OCI-LY1 (cell line): ENCODE measurements around the gene MRRF.

Source experiments
- H2AFZ ChIP-seq: fragments of 200-600 bp; sonication (generic), shearing (Covaris generic); 2 replicates; pipeline ENCODE4 v1.6.0; 2014; ENCODE audit warnings: antibody characterized with exemption, mild to moderate bottlenecking, low read length
- H3F3A ChIP-seq: fragments of 200-600 bp; sonication (generic), shearing (Covaris generic); 2 replicates; pipeline ENCODE4 v1.6.0; 2014; ENCODE audit warnings: mild to moderate bottlenecking, antibody characterized with exemption, low read length, moderate library complexity; ENCODE audit not compliant: insufficient read depth
- H3K27ac ChIP-seq: fragments of 200-600 bp; sonication (generic); 2 replicates; pipeline ENCODE4 v1.5.1; 2014; ENCODE audit warnings: low read length, mixed run types, mild to moderate bottlenecking, low read depth; ENCODE audit not compliant: poor library complexity, severe bottlenecking
- H3K27me3 ChIP-seq: fragments of 200-600 bp; sonication (generic); 2 replicates; pipeline ENCODE4 v1.6.0; 2014; ENCODE audit warnings: antibody characterized with exemption, mild to moderate bottlenecking, low read length, moderate library complexity; ENCODE audit not compliant: insufficient read depth
- H3K36me3 ChIP-seq: fragments of 200-600 bp; sonication (generic); 2 replicates; pipeline ENCODE4 v1.6.1; 2014; ENCODE audit warnings: mild to moderate bottlenecking, antibody characterized with exemption, low read length, moderate library complexity, mixed read lengths; ENCODE audit not compliant: insufficient read depth
- H3K4me1 ChIP-seq: fragments of 200-600 bp; sonication (generic); 2 replicates; pipeline ENCODE4 v1.5.1; 2014; ENCODE audit warnings: mild to moderate bottlenecking, low read length, moderate library complexity; ENCODE audit not compliant: insufficient read depth, severe bottlenecking
- H3K4me2 ChIP-seq: fragments of 200-600 bp; sonication (generic), shearing (Covaris generic); 2 replicates; pipeline ENCODE4 v1.6.1; 2014; ENCODE audit warnings: low read length
- H3K4me3 ChIP-seq: fragments of 200-600 bp; sonication (generic); 2 replicates; pipeline ENCODE4 v1.5.1; 2014; ENCODE audit warnings: low read length, low read depth, mild to moderate bottlenecking, mixed read lengths; ENCODE audit not compliant: poor library complexity, severe bottlenecking
- H3K79me2 ChIP-seq: fragments of 200-600 bp; shearing (Covaris generic); 2 replicates; pipeline ENCODE4 v1.6.1; 2016; ENCODE audit warnings: mixed run types, low read length, mixed read lengths; ENCODE audit not compliant: insufficient read depth
- H3K9ac ChIP-seq: fragments of 200-600 bp; sonication (generic), shearing (Covaris generic); 2 replicates; pipeline ENCODE4 v1.6.1; 2014; ENCODE audit warnings: mild to moderate bottlenecking, low read length, mixed read lengths
- H3K9me2 ChIP-seq: fragments of 200-600 bp; sonication (generic), shearing (Covaris generic); 2 replicates; pipeline ENCODE4 v1.6.1; 2014; ENCODE audit warnings: low read depth, mild to moderate bottlenecking, low read length, mixed read lengths
- H3K9me3 ChIP-seq: fragments of 200-600 bp; shearing (Covaris generic); 2 replicates; pipeline ENCODE4 v1.6.1; 2014; ENCODE audit warnings: low read length, mixed read lengths
- H4K20me1 ChIP-seq: fragments of 200-600 bp; sonication (generic), shearing (Covaris generic); 2 replicates; pipeline ENCODE4 v1.6.0; 2016; ENCODE audit warnings: mild to moderate bottlenecking, low read length; ENCODE audit not compliant: insufficient read depth
- EZH2 ChIP-seq: fragments of 200-600 bp; sonication (generic), shearing (Covaris generic); IDR thresholded peaks from 2 replicates; pipeline ENCODE4 v1.8.0; 2017; ENCODE audit warnings: borderline replicate concordance, mixed run types, mild to moderate bottlenecking, antibody characterized with exemption, low read length, moderate library complexity, mixed read lengths
- TF ChIP-seq, protein P1 (sequence below): fragments of 200-600 bp; sonication (generic), shearing (Covaris generic); IDR thresholded peaks from 2 replicates; pipeline ENCODE4 v1.5.1; 2017; ENCODE audit warnings: mild to moderate bottlenecking, antibody characterized with exemption, low read length, moderate library complexity, mixed read lengths

MRRF gene

DNA sequence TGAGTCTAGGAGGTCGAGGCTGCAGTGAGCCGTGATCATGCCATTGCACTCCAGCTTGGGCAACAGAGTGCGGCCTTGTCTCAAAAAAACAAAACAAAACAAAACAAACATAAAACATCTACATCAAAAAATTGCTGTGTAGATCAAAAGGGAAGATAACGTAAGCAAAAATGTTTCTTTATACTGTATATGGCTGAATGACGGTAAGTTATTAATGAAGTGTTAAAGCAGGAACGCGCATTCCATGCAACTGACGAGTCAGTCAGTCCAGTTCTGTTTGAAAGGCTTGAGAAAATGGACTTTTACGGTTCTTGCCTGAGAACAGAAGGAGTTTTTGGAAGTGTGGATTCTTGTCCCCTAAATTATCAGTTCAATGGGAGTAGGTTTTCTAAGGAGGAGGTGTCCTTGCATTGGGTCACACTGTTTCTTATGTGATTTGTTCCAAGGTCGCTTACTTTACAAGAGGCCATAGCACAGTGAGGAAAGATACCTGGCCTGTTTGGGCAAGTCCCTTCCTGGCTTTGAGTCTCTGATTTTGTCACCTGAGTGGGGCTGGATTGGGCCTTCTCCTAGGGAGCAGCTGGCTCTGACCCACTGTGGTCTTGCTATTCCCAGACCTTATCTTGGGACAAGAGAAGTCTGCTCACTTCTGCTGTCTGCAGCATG, 99.6 kb downstream of the MRRF start:
- H3K9me2 ChIP-seq: no peaks in the 10 kb centered on the region
- no peaks in the 10 kb centered on the region for H4K20me1 ChIP-seq
- H3K36me3 ChIP-seq: no peaks in the 10 kb centered on the region
- no peaks in the 10 kb centered on the region for H3K9me3 ChIP-seq
- H3K4me1 ChIP-seq: no peaks in the 10 kb centered on the region
- no peaks in the 10 kb centered on the region for H3F3A ChIP-seq
- TF ChIP-seq EZH2: no peak
- TF ChIP-seq, protein P1, sequence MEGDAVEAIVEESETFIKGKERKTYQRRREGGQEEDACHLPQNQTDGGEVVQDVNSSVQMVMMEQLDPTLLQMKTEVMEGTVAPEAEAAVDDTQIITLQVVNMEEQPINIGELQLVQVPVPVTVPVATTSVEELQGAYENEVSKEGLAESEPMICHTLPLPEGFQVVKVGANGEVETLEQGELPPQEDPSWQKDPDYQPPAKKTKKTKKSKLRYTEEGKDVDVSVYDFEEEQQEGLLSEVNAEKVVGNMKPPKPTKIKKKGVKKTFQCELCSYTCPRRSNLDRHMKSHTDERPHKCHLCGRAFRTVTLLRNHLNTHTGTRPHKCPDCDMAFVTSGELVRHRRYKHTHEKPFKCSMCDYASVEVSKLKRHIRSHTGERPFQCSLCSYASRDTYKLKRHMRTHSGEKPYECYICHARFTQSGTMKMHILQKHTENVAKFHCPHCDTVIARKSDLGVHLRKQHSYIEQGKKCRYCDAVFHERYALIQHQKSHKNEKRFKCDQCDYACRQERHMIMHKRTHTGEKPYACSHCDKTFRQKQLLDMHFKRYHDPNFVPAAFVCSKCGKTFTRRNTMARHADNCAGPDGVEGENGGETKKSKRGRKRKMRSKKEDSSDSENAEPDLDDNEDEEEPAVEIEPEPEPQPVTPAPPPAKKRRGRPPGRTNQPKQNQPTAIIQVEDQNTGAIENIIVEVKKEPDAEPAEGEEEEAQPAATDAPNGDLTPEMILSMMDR: no peak
- H3K27me3 ChIP-seq: no peaks in the 10 kb centered on the region; the same call in 1 of the 2 replicates
- no peak overlapping the region for H3K27ac ChIP-seq
- H3K4me3 ChIP-seq: no peak overlapping the region
- no peaks in the 10 kb centered on the region for H3K79me2 ChIP-seq
- H3K4me2 ChIP-seq: no peak overlapping the region
- no peak overlapping the region for H2AFZ ChIP-seq
- no peak overlapping the region for H3K9ac ChIP-seq

DNA sequence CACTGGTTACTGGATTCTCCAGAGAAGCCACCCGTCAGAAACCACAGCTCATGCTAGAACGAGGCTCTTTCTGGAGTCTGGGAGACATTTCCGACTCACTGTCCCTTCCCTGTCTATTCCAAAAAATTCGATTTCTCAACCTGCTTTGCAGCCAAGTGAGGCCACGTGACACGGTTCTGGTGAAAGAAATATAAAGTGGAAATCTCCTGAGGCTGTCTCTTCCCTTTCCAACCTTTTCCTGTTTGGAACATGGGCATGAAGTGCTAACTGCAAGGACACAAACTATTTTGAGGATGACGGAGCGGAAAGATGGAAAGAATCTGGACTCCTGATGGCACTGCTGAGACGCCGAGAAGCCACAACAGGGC, 100.1 kb downstream of the MRRF start:
- Histone ChIP-seq H2AFZ (no peak overlapping the region), H3K9me2 (no peaks in the 10 kb centered on the region), H3K9ac (no peak overlapping the region), H3K4me1 (no peaks in the 10 kb centered on the region), H3K27ac (no peak overlapping the region), H4K20me1 (no peaks in the 10 kb centered on the region), H3K9me3 (no peaks in the 10 kb centered on the region), H3K27me3 (no peaks in the 10 kb centered on the region; the same call in 1 of the 2 replicates), H3F3A (no peaks in the 10 kb centered on the region), H3K4me3 (no peak overlapping the region), H3K36me3 (no peaks in the 10 kb centered on the region), H3K4me2 (no peak overlapping the region), H3K79me2 (no peaks in the 10 kb centered on the region)
- TF ChIP-seq, protein P1: no peak
- TF ChIP-seq EZH2: no peak

DNA sequence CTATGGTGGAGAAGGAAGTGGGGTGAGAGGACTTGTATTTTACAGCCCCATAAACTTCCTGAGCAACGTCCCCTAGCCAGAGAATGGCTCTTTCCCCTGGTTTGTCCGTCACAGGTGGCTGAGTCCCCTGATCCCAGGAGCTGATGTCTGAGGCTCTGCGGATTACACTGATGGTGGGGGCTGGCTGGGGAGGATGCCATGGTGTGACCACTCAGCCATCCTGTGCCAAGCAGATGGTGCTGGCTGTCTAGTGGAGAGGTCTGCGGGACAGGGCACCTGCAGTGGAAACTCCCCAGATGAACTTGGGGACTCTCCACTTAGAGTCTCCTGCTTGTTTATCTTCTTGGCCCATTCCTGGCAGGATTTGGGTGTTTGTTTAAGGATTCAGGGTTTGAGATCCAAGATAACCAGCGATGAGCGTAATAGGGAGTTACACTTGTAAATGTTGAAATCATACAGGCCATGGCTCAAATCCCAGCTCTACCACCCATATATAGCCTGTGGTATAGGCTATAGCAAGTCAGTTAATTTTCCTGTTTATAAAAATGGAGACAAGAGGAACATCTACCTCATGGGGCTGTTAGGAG, 101.5 kb downstream of the MRRF start:
- Histone ChIP-seq H3K27me3 (no peaks in the 10 kb centered on the region; the same call in 1 of the 2 replicates), H3K4me2 (no peak overlapping the region)

More for the DNA sequence above, 101.5 kb downstream of the MRRF start:
- Histone ChIP-seq H4K20me1 (no peaks in the 10 kb centered on the region), H3F3A (no peaks in the 10 kb centered on the region), H3K9me2 (no peaks in the 10 kb centered on the region), H3K4me3 (no peak overlapping the region), H2AFZ (no peak overlapping the region), H3K79me2 (no peaks in the 10 kb centered on the region), H3K4me1 (peaks cover 11% of the 10 kb centered on the region), H3K36me3 (no peaks in the 10 kb centered on the region), H3K9ac (no peak overlapping the region), H3K9me3 (no peaks in the 10 kb centered on the region), H3K27ac (no peak overlapping the region)
- TF ChIP-seq, protein P1: no peak
- no peak for TF ChIP-seq EZH2
